Uterus (tissue), 2 donors: ENCODE measurements around the gene CAMK2G.

ENCODE experiments used
- CTCF ChIP-seq, 4 experiments: fragments of 200-600 bp in 2 of 4; fragments of 450-650 bp in 2 of 4; sonication (generic) in 2 of 4; IDR thresholded peaks; one replicate each; pipeline ENCODE4 v1.5.1; 2016 to 2019; ENCODE audit warnings: antibody characterized with exemption in 4 of 4, mild to moderate bottlenecking in 2 of 4, moderate library complexity in 1 of 4
- POLR2A ChIP-seq, 2 donors: fragments of 450-650 bp; IDR thresholded peaks; one replicate each; pipeline ENCODE4 v1.6.1; 2016; ENCODE audit warnings: antibody characterized with exemption in 2 of 2, mild to moderate bottlenecking in 1 of 2, moderate library complexity in 1 of 2

GRCh38 chr10:73862011-73862410, 12.3 kb downstream of the CAMK2G start:
- TF ChIP-seq CTCF (IDR thresholded peaks at IDR 0.05): no peak
- no peak for TF ChIP-seq POLR2A (IDR thresholded peaks at IDR 0.05)
